Measurements from ENCODE around the gene C1orf116.
A peak's percentile ranks its signal among the peaks of the same experiment; 100 is the strongest.

Gene C1orf116

DNA sequence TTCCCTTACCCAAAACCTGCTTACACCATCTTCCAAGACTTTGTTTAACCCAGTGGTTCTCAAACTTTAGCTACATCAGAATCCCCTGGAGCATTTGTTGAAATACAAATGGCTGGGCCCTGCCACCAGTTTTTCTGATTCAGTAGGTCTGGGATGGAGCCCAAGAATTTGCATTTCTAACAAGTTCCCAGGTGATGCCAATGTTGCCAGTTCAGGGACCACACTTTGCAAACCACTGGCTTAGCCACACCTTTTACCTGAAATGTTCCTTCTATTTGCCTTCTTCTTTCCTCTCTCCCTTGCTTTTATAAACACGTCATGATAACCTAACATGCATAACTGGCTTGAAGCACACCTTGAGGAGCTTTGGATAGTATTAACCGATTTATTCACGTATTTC lies 46.2 kb downstream of the C1orf116 start:
- no peak for DNase-seq

DNA sequence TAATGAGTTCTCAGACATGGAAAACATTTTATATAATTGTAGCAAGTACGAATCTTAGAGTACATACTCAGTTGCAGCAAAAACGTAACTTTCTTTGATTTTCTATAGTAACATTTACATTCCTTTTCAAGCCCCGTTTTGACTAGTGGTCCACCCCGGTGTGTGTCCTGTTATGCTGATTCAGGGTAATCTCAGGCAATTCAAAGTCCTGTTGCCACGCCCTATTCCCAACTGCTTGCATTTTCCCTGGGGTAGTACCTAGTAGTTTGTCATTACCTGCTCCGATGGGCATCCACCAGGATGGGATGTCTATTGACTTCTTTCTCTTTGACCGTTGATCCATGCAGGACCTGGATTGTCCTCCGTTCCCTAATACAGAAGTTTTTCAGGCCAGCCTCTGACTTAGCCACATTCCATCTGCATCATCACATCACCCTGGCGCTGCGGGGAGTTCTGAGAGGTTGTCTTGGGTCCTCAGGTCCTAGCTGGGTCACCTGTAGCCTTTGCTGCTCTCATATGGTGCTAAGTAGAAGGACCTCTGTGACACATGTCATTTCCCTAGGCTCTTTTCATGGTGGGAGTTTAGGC lies 47.3 kb downstream of the C1orf116 start:
- DNase-seq: no peak

DNA sequence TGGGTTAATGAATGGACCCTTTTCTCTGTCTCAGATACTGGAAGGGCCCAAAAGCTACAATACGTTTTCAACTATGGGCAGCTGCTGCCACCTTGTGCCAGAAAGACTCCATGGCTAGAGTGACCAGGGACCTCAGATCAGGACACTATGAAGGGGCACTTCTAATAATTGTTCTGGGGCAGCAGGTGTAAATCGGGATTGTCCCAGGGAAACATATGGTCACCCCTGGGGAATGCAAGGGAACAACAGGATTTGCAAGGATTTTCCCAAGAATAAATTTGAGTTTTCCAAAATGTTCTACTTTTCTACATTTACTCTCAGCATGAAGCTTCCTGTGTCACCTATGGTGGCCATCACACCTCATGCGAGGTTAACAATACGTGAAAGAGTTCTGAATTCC lies 50.3 kb downstream of the C1orf116 start:
- peak; percentile 42 to 46 for DNase-seq

DNA sequence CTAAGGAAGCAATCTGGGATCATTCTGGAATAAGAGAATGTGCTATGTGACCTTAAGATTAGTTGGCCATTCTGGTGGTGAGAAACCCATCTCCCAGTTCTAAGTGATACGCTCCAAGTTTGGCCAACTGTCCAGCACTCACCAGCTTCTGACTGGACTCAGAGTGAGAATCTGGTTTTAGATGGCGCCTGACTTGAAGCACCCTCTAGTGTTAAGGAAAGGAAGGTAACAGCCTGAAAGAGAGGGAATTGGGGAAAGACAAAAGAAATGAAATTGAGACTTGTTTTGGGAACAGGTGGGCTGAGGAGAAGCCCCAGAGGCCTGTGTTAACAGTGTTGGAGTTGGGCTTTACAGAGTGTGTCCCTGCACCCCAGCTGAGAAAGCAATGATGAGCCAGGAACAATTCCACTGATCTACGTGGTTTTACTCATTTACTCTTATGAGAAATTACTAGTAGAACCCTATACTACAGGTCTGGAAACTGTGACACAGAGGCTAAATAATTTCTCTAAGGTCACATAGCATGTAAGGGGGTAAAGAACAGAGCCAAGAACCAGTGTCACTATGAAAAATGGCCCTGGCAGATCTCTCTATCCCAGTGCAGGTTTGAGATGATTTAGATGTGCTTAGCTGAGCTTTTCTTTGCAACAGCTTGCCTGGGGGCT lies 53.0 kb downstream of the C1orf116 start:
- peak; percentile 3 to 21 for DNase-seq

DNA sequence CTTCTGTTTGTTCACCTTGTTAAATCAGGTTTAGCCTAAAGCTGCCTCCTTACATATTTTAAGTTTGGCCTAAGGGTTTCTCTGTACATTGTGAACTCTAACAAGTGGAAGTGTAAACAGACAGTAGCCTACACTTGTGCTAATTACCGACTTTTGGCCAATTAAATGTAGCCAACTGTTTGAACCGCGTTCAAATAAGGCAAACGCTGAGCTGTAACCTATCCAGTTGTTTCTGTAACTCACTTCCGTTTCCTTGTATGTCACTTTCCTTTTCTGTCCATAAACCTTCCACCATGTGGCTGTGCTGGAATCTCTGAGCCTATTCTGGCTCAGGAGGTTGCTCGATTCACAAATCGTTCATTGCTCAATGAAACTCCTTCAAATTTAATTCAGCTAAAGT lies 54.3 kb downstream of the C1orf116 start:
- DNase-seq: no peak

DNA sequence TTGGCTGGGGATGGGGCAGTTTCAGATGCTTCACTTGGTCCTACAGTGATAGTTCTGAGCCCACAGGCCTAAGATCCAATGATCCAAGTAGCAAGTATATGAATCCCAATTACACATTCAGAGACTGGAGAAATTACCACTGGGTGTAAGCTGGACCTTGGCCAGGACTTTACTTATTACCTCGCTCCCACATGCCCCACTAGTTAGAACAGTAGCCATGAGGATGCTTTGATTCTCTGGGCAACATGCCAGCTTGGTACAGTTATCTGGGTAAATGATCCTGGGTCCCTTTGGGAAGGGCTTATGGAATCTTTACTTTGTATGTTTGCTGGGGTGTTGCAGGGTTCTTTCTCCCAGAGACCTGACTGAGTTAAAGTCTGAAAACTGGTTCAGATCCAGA lies 57.2 kb downstream of the C1orf116 start:
- DNase-seq: no peak

DNA sequence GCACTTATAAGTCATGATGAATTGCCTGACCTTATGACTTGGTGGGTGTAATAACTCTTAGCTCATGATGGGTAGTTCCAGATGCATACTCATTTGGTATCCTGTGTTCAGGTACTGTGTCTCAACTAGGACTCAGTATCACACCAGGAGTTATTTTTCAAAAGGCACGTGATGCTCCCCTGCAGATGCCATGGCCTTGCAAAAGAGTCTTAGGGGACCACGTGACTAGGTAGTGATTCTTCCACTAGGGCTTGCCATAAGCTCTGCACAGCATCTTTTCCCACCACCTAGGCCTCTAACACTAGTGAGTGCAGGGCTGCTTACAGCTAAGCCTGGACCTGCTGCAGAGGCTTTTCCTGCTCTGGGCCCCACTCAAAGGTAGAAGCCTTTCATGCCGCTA lies 58.4 kb downstream of the C1orf116 start:
- no peak for DNase-seq

DNA sequence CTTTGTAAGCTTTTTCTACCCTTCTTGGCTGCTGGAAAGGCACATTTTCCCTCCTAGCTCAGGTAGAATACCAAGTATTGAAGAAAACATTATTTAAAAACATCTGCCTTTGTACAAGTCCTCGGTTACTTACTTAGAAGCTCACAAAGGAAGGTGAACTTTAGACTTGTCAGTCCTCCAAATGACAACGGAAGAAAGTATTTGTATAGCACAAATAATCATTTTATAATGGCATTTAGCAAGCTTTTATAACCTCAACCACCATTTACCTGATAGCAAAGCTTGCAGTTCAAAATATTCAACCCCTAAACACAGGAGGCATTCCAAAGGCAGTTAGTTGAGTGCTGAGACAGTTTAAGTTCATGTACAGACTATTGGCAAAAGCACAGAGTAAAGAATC lies 59.8 kb downstream of the C1orf116 start:
- DNase-seq: no peak

DNA sequence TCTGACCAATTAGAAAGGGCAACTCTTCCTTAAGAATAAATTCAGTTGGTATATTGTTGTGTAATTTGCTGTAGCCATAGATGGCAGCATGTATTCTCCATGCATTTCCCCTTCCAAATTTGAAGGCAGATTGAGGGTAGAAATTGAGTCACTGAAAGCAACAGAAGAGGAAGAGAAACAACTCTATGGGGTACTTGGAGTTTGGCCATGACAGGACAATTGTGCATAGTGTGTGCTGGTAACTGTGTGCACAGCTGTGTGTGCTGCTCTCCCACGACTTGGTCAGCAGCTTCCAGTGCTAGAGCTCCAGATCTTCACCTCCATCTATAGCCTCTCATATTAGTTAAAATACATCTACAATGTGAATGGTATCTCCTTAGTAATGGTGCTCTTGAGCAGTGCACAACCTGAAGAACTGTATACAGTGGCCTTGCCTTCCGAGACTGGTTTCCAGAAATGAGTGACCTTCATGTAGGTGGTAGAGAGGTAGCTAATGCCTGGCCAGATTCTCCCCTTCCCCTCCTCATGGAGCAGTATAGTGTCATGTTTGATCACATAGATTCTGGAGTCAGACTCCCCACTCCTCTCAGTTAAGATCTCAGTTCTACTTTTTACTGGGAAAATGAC lies 61.4 kb downstream of the C1orf116 start:
- DNase-seq: peak; percentile 12 to 14

DNA sequence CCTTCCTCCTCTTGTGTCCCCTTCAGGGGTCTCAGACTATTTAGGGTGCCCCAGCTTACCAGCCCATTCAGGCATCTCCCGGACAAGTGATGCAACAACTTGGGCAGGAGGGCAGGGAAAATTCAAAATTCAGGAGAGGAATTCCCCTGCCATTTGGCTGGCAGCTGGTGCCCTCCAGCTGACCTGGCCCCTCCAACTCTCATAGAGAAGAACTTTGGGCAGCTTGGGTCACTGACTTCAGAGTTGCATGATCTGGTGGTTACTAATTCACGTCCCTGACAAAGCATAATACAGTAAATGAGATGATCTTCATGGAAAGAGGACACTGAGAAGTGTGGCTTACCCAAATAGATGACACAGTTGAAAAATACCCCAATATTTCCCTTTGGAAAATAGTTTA lies 62.1 kb downstream of the C1orf116 start, which contains the start of gene FCAMR:
TSS of gene FCAMR (minus strand) at position 15 of the 400 bp plus-strand sequence. CDS start 335 bp downstream, outside the sequence.
- DNase-seq: no peak

DNA sequence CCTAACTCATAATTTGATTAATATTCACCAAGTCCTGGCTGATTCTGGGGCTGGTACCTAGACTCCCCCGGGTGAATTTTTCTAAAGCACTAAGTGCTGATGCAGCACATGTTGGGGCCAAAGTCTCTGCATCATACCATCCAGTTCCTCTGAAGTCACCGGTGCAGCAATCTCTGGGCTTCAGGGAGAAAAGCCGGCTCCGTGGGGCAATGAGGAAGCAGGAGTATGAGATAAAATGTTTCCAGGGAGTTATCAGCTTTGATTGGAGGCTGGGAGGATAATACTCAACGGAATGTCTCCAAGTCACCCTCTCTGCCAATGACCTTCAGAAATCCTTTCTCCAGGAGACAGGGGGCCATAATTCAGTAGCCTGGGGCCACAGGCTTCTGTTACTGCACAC lies 63.5 kb downstream of the C1orf116 start:
- DNase-seq: no peak

Data from AML-193 (cell line).